GM21423 (cell line): Measurements from ENCODE around the gene EFNA5.

Experiments
- ATAC-seq: cut with Tn5 transposase; IDR thresholded peaks from one replicate; pipeline ENCODE4 v1.9.1; 2021; ENCODE audit warnings: mild to moderate bottlenecking, moderate library complexity; ENCODE audit not compliant: unreplicated experiment

The EFNA5 gene

DNA sequence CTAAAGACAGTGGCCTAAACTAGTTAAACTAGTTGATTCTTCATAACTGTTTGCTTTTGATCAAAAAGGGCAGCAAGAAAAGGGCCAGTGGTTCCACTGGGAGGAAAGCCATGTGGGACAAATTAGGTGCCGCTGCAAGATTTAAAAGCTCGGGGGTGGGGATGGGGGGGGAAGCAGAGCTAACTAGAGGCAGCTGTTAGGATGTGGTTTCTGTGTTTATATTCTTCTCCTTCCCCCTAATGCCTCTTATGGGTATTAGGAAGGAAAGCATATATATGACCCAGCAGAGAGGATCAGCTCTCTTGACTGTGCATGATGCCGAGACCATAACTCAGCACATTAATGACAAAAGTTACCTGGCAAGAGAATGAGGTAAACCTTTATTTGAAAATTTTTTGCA lies 65.7 kb downstream of the EFNA5 start:
- ATAC-seq: peak; percentile 47

DNA sequence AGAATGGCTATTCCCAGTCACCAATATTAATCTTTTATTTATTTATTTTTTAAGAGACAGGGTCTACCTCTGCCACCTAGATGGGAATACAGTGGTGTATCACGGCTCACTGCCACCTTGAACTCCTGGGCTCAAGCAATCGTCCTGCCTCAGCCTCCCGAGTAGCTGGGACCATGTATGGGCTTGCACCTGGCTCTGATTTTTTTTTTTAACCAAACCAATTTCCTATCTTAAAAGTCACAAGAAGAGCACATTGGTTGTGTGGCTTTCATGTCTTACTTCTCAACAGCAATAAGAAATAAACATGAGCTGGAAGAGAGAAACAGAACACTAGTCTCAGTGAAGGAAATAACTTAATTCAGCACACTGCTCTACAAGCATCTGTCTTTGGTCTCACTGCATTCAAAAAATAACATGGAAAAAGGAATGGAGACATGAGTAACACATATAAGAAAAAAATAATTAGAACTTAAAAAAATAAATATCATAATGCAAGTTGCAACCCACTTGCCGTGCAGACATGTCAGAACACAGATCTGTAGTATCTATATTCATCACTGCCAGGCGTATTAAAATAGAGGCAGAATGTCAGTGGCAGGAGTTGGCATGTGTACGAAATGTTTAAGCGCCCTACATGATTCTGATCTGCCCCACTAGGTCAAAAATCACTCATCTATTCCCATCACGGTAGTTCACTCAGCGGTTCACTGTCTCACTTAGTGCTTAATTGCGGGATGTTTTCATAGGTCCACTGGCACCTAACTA lies 66.4 kb downstream of the EFNA5 start:
- ATAC-seq: no peak

DNA sequence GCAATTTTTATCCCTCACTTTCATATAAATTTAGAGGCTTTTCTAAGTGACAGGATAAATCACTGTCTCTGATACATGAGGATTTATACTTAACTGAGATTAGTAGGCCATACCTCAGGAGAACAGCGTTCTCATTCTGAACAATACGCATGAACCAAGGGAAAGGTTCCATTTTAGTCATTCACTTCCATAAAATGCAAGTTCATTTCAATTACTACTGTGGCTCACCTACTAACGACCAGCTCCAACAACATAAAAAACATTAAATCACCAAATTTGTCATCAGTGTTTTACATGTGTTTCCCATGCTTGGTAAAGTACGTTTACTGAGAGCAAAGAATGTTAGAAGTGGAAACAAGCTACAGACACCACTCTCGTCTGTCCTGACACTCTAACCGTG lies 67.4 kb downstream of the EFNA5 start:
- ATAC-seq: no peak

DNA sequence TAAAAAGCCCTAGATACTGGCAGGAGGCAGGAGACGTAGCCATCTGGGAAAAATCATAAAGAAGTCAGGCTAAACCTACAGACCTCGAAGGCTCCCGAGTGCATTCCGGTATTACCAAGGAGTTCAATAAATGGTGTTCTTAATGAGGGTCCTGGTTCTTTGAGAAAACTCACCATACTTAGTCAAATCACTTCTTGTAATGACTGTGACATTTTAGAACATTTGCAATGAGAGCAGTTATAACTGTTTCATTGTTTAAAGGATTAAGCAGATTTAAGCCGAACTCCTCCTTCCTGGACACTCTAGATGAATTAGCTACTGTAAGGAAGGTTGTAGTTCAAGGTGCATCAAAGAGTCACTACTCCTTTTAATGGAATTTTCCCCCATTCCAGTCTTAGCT lies 67.8 kb downstream of the EFNA5 start:
- ATAC-seq: no peak

DNA sequence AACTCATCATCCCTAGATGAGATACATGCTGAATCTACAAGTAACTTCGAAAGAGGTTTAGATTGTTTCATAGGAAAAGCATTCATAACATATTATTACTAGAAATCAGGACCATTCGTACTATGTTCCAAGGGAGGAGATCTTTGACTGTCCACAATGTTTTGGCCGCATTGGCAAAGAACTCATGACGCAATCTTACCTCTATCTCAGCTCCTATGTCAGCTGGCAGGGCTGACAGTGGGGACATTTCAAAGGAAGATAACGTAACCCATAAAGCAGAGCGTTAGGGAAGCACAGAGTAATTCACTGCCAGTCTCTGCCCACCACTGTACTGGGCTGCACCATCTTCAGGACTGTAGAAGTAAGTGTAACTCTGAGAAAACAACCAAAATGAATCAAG lies 69.7 kb downstream of the EFNA5 start:
- ATAC-seq: no peak

DNA sequence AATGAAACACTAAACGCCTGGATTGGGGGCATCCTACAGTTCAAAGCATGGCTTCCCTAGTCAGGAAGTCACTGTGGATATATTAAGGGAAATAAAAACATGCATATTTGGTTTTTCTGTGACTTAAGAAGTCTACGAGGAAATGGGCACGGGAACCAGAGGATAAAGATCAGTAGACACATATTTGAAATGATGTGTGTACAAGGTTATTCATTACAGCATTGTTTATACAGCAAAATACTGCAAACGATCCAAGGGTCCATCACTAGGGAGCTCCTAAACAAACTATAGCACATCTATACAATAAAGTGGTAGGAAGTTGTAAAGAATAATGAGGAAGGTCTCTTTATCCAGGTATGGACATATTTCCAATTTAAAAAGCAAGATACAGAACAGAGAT lies 71.8 kb downstream of the EFNA5 start:
- no peak for ATAC-seq

DNA sequence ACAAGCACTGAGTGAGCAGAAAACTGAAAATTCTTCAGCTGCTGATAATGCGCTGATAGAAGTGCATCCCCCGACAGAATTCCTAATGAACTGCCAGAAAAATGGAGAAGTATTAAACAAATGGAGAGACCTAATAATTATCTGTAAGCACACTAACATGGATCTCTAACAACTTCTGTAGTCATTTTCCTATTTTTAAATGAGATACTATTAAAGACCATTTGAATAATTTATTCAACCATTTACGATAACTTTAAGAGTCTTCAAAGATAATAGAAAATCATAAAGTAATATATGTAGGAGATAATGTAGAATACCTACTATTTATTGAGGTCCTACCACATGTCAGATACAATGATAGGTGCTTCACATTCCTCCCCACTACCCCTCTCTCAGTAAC lies 72.9 kb downstream of the EFNA5 start:
- no peak for ATAC-seq

DNA sequence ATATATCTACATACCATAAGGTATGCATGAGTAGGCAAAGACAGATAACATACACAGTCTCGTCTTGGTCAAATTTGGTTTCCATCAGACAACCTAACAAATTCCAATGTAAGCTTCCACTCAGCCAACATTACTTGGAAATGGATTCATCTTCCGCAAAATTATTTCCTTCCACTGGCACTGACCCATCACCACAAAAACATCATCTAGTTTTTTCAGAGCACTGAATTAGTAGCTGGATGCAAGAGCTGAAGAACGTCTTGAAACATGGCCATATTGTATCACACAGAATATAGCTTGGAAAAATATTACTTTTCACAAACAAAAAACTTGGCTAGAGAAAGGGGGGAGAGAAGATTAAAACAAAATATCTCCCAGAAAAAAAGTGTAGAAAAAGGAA lies 73.5 kb downstream of the EFNA5 start:
- ATAC-seq: no peak

DNA sequence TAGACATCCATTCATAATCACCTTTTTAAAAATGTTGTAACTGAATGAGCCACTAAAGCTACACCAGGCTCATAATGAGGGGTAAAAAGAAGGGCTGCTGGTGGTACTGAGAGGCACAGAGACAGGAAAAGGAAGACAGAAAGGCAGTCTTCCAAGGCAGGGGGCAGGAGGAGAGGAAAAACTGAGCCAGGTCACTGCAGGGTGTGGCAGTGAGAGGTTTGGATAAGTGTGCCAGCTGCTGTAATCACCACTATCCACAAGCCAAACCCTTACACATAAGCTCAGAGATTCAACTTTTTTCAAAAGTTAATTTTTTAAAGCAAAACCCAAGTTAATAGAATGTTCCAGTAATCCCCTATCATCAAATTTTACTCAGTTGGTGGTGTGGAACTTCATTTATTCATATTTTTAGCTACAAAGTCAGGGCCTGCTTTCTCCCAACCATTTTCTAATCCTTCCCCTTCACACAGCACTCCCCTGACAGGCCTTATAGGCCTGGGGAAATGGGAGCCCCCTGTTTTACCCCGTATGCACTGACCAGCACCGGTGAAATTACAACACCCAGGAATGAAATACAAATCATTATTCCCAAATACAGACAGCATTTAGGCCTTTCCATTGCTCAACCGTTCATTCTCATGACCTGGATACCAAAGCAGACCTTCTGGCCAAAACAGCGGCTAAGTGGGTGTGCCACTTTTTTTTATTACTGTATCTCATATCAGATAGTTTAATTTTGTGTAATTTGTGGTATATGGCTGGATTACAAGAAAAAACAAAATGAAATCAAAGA lies 76.3 kb downstream of the EFNA5 start:
- no peak for ATAC-seq

DNA sequence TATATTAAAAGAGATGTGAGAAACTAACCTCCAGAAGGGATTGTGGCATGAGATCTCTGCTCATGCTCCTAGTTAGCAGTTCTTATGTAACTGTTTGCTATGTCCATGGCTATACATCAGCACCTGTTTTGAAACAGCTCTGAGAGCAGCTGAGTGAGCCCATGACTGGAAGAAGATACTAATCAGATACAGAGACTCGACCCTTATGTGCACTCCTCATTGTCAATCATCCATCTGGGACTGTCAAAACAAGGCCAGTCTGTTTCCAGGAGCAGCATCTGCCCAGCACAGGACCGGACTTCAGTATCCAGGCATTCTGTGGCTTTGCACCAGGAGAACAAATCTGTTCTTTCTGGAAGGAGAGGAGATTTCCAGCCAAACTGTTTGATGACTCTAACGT lies 77.7 kb downstream of the EFNA5 start:
- no peak for ATAC-seq

DNA sequence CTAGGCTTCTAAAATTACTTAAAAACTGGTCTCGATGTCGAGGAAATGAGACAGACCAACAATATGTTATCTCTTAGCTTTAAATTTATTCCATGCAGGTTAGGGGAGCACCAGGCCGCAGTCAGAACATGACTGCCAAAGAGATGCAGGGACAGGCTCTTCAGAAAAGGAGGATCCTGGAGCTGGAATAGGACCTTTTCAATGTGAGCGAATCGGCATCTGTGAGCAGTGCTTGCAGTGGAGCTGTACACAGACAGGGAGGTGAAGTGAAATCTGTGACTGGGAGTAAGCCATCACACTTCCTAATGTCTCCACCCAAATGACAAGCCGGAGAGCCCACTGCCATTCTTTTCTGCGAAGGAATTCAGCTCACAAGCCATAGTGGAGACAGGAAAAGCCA lies 78.2 kb downstream of the EFNA5 start:
- no peak for ATAC-seq

DNA sequence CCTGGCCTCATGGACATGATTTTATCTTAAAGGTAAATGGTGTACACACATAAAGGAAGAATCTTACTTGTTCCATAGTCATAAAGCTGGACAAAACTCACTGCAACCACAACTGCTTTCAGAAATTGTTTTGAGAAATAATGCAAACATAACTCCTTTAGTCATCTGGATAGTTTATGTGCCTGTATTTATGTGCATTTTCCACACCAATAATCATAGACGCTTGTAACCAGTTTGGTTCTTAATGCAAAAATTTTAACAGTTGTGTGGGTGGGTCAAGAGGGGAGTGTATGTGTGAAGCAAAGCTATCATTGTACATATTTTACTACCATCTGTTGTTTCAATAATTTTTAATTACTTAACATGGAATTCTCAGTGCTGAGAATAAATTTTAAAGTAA lies 80.1 kb downstream of the EFNA5 start:
- ATAC-seq: no peak

DNA sequence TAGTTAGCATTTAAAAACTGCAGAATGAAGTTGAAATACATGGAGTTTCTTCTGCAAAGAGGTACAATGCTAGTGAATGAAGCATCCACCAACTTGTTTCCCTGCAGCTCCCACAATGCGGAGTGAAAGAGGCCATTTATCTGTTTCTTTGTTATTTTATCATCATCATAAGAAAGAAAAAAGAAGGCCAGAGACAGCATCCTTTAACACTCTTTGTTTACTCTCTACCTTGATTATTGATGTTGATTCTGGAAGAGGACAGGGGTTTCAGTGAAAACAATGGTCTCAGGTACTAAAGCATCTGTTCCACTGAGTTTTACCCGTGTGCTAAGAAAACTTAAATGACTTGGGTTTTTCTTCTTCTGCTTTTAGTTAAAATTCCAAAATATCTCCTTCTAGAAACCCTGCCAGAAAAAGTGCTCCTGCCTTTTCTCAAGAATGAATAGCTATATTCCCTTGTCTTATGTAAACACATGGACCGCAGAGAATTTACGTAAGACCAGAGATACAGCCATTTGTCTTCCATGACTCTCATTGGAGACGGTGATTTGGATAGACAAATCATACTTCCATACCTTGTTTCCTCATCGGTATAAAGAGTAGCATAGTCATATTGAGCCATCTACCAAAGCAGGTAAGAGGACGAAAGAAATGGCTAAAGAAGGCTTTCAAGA lies 81.1 kb downstream of the EFNA5 start:
- no peak for ATAC-seq

DNA sequence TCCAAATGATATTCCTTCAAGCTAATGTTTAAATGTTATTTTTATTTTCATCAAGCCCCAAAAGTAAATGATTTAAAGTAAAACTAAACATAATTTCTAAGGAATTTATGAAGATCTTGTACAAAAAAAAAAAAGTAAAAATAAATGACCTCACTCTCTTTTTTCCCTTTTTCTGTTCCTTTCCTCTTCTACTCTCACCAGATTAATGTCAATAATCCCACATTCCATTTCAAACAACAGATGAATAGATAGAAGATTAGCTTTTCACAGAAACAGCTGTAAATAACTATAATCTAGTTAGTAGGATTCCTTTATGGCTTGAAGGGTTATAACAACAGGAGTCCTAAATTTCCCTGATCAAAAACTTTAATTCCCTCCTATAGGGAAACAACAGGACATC lies 88.1 kb downstream of the EFNA5 start:
- ATAC-seq: no peak

DNA sequence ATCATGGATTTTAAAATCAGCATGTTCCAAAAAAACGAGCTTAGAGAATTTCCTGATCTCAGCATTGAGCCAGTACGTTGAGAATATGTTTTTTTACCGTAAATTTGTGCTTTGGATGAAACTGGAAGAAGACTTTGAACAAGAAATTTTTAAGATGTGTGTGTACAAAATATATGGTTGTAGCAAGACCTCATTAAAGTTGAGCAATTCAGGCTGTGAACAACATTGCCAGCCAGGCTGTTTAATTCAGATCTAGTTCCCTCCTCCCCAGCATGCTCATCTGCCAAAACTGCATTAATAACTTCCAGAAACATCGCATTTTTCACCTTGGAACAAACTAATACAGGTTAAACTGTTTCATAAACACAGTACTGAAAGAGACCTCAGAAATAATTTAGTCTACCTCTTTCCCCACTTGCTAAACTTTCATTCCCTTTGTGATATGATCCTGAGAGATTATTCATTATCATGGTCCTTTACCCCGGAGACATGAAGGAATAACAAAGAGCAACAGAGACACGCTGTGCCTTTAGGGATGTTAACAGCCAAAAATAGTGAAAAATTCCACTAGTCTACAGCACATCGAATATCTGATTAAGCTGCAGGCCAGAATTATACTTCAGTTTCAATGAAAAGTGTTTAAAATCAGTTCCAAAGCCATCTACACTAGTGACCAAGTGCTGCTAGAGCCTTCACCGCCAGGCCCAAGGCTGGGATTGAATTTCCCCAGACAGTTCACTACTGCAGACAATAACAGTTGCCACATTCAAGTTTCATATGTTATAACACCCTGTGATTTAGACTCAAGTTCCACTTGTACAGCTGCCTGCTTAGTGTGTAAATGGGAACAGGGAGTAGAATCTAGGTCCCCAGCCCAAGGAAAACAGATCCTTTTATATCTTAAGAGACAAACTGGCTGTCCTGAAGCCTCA lies 89.6 kb downstream of the EFNA5 start:
- ATAC-seq: no peak

DNA sequence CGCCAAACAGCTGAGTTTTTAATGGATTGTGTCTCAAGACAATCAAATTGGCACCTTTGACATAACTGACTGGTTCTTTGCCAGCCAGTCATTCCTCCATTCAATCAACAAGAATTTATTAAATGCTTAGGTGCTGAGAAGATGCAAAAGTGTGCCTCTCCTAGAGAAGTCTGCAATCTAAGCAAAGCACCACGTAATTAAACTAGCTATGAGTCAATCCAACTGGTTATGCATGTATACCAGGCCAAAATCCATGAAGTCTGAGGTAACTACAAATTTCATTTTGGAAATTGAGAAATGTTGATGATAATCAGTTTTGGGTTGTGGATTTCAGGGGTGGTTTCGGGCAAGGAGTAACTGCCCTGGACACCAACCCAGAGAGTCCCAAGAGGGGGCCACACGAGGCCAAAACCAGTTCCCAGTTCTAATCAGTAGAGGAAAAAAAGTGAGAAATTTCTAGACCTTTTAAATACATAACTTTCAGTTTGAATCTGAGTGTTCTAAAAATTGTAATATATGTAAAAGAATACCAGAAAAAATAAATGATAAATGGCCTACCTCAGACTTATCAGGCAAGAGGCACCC lies 92.6 kb downstream of the EFNA5 start:
- no peak for ATAC-seq

DNA sequence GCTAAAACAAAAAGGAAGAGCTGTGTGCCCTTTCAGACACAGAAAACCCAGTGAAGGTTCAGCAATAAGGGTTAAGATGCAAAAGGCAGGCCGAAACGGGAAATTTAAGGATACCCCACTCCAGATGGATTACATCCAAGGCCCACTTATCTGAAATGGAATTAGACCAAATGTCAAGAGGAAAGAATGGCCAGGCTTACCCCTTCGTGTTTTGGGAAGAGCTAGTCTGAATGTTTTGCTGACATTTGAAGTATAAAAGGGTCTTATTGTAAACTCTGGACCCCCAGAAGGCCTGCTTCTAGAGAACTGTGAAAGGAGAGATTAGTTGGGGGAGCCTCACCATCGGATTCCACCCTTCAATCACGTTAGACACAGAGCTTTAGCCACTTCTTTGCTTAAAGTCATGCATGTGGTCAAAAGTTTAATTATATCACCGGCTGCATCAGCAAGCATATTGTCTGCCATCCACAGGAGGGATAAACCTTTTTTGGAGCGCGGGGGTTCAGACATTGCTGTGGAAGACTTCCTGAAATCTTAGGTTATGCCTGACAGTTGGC lies 93.3 kb downstream of the EFNA5 start:
- no peak for ATAC-seq

DNA sequence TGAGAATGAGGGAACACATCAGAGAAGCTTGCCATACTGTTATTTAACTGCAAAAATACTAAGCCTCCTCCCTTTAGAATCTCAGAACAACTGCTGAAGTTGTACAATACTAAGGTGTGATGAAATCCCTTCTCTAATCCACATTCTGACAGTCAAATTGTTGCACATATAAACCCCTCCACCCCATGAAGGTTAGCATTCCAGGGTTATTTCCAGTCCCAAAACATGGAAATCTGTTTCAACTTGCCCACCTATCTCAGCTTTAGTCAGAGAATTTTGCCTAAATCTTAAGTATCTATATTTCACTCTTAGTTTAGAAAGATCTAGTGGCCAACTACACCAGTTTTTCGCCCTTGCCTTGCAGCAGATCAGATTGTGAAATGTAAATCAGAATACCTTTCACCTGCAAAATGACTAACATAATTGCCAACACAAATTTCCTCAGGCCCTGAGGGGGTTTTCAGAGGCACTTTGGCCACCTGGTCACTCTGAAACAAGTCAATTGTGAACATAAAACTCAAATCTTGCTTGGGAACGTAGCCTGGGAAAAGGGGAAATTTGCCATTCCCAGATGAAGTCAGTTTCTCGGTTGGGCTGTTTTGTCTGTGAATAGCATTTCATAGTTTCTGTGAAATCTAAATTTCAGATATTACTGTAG lies 93.9 kb downstream of the EFNA5 start:
- ATAC-seq: no peak

DNA sequence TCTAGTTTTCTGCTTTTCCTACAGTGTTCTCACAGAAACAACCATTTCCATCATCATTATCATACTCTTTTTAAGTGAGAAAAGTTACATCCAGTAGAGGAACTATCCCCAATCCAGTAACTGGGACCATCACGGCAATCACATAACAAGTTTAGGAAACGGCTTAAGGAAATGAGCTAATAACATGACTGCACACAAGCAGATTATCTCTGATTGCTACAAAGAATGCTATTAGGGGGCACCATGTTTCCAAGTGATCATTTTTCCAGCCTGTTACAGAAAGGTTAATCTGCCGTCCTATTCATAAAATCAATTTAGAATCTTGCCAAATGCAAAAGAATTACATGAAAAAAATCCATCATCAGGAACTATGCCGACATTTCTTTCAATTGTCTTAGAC lies 94.6 kb downstream of the EFNA5 start:
- no peak for ATAC-seq

DNA sequence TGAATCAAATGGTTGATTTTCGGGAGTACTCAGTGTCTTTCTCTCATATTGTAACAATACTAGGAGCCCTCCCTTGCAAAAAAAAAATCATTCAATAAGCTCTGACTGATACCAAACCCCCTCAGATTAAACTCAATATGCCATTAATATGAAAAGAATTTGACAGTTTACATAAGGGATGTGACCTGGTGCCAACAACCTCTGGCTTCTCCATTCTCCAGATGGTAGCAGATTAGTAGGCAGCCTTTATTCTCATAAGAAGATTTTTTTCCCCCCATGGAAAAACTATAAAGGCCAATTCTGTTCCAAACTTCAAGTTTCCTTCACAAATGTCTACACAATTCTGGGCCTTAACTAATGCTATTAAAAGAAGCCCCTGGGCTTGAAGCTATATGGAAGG lies 96.5 kb downstream of the EFNA5 start:
- no peak for ATAC-seq
